HG03064 (cell line): Measurements from ENCODE around the gene MYO16.

Experiments
- ATAC-seq: cut with Tn5 transposase; IDR thresholded peaks from one replicate; pipeline ENCODE4 v1.9.1; 2021; ENCODE audit warnings: low read depth; ENCODE audit not compliant: unreplicated experiment

MYO16 gene

GRCh38 chr13:108662528-108662927, 33.1 kb downstream of the MYO16 start:
- ATAC-seq: no peak

- no peak for ATAC-seq
Observed at GRCh38 chr13:108663710-108664109, 34.3 kb downstream of the MYO16 start.

- ATAC-seq: no peak
Observed at GRCh38 chr13:108667205-108667604, 37.8 kb downstream of the MYO16 start.

GRCh38 chr13:108669381-108669780, 40.0 kb downstream of the MYO16 start:
- ATAC-seq: no peak

GRCh38 chr13:108674346-108674745, 44.9 kb downstream of the MYO16 start:
- no peak for ATAC-seq

GRCh38 chr13:108674771-108675170, 45.4 kb downstream of the MYO16 start:
- no peak for ATAC-seq

- ATAC-seq: no peak
Observed at GRCh38 chr13:108676620-108677019, 47.2 kb downstream of the MYO16 start.

GRCh38 chr13:108677806-108678205, 48.4 kb downstream of the MYO16 start:
- ATAC-seq: no peak

- no peak for ATAC-seq
Observed at GRCh38 chr13:108680011-108680410, 50.6 kb downstream of the MYO16 start.

- no peak for ATAC-seq
Observed at GRCh38 chr13:108681986-108682575, 52.7 kb downstream of the MYO16 start.

GRCh38 chr13:108682714-108683113, 53.3 kb downstream of the MYO16 start:
- no peak for ATAC-seq

- ATAC-seq: no peak
Observed at GRCh38 chr13:108686027-108686426, 56.6 kb downstream of the MYO16 start.

- ATAC-seq: no peak
Observed at GRCh38 chr13:108690726-108691125, 61.3 kb downstream of the MYO16 start.

GRCh38 chr13:108700422-108701170, 71.2 kb downstream of the MYO16 start:
- ATAC-seq: no peak

- no peak for ATAC-seq
Observed at GRCh38 chr13:108702171-108702570, 72.8 kb downstream of the MYO16 start.

- no peak for ATAC-seq
Observed at GRCh38 chr13:108705031-108705430, 75.6 kb downstream of the MYO16 start.

- no peak for ATAC-seq
Observed at GRCh38 chr13:108707584-108707983, 78.2 kb downstream of the MYO16 start.

GRCh38 chr13:108708921-108709320, 79.5 kb downstream of the MYO16 start:
- ATAC-seq: no peak

GRCh38 chr13:108711386-108711785, 82.0 kb downstream of the MYO16 start:
- ATAC-seq: no peak

GRCh38 chr13:108725471-108725870, 96.1 kb downstream of the MYO16 start:
- ATAC-seq: no peak

- ATAC-seq: no peak
Observed at GRCh38 chr13:108728370-108728769, 99.0 kb downstream of the MYO16 start.

- no peak for ATAC-seq
Observed at GRCh38 chr13:108733022-108733560, 103.7 kb downstream of the MYO16 start.
